SK-N-SH (cell line): ENCODE results near the gene EFCAB6.

ENCODE experiments used
- EZH2phosphoT487 ChIP-seq: fragments of 200-600 bp; sonication (generic); IDR thresholded peaks from 2 replicates; pipeline ENCODE4 v1.6.1; 2017; ENCODE audit warnings: low read depth, mixed run types, mild to moderate bottlenecking, antibody characterized with exemption, moderate library complexity, borderline replicate concordance
- NRF1 ChIP-seq: IDR thresholded peaks from 2 replicates; pipeline ENCODE4 v1.6.1; 2012; ENCODE audit warnings: low read depth, mild to moderate bottlenecking, low read length
- POLR2AphosphoS5 ChIP-seq: IDR thresholded peaks from 2 replicates; pipeline ENCODE4 v1.6.1; 2012; ENCODE audit warnings: low read depth, low read length
- TF ChIP-seq, protein P1 (sequence below): fragments of 200-600 bp; sonication (generic); IDR thresholded peaks from 2 replicates; pipeline ENCODE4 v1.6.1; 2017; ENCODE audit warnings: antibody characterized with exemption, mild to moderate bottlenecking, moderate library complexity
- TF ChIP-seq, protein P2 (sequence below): IDR thresholded peaks from 2 replicates; pipeline ENCODE4 v1.4.0; 2012; ENCODE audit warnings: low read depth, borderline replicate concordance

DNA sequence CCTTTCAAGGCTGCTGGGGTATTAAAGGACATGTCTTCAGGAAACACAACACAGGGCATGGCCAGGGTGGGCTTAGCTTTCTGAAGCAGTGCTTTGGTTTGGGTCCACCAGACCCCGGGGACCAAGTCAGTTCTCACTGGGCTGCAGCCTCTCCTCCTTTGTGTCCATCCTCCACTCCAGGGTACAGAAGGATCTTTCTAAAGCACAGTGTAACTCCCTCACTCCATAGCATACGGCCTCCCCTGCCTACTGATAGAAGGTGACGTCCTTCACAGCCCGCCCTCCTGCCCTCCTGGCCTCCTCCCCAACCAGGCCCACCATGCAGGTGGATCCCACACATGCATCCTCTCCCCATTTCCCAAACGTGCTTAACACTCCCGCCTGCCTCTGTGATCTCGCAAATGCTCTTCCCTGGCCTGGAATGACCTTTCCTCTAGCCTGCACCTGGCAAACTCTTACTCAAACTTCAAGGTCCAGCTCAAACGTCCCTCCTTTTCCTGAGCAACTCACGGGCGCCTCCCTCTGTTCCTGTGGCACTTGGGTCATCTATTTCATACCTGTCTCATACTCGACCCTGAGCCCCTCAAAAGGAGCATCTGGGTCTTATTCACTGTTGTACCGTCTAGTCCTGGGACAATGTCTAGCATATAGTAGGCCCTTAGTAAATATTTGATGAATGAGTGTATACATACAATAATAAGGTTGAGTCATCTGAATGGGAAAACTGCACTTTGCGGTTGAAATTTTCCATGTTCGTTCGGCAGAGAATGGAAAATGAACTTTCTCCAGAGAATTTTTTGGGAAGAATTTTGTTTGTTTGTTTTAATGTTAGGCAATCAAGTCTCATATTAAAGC lies 187.7 kb downstream of the EFCAB6 start:
- TF ChIP-seq, protein P1, sequence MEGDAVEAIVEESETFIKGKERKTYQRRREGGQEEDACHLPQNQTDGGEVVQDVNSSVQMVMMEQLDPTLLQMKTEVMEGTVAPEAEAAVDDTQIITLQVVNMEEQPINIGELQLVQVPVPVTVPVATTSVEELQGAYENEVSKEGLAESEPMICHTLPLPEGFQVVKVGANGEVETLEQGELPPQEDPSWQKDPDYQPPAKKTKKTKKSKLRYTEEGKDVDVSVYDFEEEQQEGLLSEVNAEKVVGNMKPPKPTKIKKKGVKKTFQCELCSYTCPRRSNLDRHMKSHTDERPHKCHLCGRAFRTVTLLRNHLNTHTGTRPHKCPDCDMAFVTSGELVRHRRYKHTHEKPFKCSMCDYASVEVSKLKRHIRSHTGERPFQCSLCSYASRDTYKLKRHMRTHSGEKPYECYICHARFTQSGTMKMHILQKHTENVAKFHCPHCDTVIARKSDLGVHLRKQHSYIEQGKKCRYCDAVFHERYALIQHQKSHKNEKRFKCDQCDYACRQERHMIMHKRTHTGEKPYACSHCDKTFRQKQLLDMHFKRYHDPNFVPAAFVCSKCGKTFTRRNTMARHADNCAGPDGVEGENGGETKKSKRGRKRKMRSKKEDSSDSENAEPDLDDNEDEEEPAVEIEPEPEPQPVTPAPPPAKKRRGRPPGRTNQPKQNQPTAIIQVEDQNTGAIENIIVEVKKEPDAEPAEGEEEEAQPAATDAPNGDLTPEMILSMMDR: no peak
- TF ChIP-seq NRF1 (no peak), EZH2phosphoT487 (no peak), POLR2AphosphoS5 (no peak)
- TF ChIP-seq, protein P2, sequence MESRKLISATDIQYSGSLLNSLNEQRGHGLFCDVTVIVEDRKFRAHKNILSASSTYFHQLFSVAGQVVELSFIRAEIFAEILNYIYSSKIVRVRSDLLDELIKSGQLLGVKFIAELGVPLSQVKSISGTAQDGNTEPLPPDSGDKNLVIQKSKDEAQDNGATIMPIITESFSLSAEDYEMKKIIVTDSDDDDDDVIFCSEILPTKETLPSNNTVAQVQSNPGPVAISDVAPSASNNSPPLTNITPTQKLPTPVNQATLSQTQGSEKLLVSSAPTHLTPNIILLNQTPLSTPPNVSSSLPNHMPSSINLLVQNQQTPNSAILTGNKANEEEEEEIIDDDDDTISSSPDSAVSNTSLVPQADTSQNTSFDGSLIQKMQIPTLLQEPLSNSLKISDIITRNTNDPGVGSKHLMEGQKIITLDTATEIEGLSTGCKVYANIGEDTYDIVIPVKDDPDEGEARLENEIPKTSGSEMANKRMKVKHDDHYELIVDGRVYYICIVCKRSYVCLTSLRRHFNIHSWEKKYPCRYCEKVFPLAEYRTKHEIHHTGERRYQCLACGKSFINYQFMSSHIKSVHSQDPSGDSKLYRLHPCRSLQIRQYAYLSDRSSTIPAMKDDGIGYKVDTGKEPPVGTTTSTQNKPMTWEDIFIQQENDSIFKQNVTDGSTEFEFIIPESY: no peak
